ENCODE measurements around the gene SLC39A11.
"Not testable (repeated sequence)": the region's sequence is repeated elsewhere in the genome, so short reads cannot be mapped to it uniquely, and the experiment has no call there.

Gene SLC39A11

DNA sequence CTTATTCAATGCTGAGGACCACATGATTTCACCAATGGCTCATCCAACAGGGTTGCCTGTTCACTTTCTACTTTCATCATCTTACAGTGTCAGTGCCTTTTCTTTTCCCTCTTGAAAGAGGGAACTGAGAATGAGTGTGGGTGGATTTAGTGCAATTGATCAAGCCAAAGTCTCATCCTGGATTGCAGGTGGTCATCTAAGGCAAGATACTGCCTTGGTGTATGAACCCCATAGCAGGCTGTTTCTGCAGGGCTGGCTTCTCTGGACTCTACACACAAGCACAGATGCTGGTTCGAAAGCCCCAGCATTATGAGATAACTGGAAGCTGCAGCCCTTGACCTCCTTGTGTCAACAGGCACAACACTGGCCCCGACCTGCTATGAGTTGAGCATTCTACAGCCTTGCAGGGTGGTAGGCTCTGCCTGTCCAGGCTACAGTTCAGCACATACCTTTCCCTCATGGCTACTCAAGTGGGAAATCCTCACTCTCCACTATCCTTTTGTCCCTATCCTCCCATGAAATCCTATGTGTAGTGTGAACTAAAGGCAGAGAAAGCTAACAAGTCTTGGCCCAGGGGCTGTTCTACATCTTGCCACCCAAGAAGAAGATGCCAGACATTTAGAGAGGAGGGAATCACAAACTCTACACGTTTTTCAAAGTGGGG lies 358.7 kb downstream of the SLC39A11 start:
- no peak for DNase-seq (ENCODE audit: extremely low read depth in 1 of 2, low read depth in 1 of 2)

DNA sequence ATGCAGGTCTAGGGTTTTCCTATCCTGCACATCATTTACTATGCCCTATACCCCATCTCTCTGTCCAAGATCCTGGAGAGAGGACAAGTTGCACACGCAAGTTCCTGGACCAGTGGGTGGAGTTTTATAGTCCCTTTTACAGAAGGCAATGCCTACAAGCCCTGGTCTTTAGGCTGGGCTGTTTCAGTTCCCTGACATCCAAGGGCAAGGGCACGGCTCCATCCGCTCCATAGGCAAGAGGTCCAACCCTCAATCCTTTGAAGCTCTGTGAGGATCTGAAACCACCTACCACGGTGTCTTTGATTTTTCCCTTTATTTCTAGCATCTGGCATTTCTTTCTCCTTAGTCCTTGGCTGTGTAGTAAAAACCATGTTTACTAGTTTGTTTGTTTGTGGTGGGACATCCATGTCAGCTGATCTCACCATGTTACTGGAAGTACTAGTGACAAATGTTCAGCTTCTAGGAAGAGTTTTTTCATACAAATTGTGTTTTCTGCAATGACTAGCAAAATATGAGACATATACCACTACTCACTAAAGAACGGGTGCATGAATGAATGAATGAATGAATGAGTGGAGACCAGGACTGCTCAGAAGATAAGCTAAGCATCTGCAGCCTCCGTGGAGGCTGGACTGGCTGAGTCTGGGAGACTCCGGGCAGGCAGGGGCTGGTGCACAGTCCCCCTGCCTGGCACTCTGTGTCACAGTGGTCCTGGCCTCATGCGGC lies 359.4 kb downstream of the SLC39A11 start:
- DNase-seq (ENCODE audit: extremely low read depth in 1 of 2, low read depth in 1 of 2): no peak

DNA sequence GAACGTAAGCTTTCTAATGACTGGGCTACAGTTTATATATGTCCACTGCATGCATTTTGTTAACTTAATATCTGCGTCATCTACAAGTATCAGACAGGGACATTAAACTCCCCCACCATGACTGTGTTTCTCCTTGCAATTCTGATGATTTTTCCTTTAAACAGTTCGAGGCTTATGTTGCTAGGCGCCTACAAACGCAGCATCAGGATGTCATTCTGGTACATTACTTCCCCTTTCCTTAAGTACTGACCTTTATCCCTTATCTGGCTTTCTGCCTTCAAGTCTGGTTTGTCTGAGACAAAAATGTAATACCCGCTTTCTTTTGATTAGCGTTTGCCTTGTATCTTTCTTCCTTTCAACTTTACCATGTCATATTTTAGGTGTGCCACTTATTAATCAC lies 362.4 kb downstream of the SLC39A11 start:
- DNase-seq (ENCODE audit: extremely low read depth in 1 of 2, low read depth in 1 of 2): no peak

DNA sequence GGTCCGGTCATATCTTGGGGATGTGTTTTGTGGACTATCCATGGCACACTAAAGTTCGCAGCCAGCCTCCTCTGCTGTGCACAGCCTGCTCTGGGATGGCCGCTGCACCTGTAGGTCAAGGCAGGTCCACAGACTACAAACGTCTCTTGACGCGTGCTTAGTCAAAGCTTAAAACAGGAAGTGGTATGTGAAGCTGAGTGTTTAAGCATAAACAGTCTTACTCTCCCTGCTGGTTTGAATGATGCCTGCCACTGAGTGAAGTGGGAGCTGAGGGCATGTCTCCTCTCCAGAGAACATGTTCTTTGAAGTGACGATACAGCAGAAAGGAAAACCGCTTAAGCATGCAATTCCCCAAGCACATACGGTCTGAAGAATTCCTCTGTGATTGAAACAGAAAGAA lies 365.6 kb downstream of the SLC39A11 start:
- DNase-seq (ENCODE audit: extremely low read depth in 1 of 2, low read depth in 1 of 2): no peak

DNA sequence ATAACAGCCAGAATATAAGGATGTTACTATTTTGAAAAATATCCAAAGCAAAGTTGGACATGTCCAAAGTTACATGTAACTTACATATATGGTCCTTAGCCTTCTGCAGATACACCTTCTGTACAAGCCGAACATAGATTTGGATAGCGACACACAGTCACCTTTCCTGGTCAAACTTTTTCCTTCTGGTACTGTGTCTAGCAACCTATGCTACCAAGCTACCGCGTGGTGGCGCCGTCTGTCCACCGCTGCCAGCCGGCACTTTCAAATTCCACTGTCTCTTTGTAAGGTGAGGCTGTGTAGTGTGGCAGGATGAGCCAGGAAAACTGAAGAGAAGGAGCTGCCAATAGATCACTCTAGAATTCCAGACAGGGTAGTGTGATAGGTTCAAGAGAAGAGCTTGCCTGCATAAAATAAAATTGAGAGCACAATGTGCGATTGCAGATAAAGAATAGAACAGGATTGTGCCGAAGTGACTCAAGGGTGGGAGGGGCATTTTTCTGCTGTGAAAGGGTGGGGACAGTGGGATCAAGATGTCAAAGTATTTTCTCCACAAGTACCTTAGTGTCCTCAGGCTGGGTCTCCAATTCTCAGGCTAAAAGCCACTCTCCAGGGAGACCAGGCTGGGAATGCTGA lies 366.9 kb downstream of the SLC39A11 start:
- DNase-seq (ENCODE audit: extremely low read depth in 1 of 2, low read depth in 1 of 2): no peak

DNA sequence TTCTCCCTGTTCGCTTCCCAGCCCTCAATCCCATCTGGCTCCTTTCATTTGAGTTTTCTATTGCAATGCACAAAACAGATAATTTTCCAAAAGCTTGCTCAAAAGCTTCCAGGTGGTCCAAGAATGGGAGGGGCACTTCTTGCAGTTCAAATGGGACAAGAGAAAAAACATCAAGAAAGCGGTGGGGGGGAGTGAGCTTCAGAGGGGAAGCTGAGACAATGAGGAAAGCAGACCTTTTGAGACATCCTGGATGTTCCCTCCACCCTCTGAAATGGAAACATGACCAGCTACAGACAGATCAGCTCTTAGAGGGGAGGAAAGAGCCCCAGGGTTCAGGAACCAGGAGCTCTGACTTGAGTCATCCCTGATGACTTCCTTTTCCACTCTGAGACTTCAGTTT lies 368.2 kb downstream of the SLC39A11 start:
- DNase-seq (ENCODE audit: extremely low read depth in 1 of 2, low read depth in 1 of 2): no peak

DNA sequence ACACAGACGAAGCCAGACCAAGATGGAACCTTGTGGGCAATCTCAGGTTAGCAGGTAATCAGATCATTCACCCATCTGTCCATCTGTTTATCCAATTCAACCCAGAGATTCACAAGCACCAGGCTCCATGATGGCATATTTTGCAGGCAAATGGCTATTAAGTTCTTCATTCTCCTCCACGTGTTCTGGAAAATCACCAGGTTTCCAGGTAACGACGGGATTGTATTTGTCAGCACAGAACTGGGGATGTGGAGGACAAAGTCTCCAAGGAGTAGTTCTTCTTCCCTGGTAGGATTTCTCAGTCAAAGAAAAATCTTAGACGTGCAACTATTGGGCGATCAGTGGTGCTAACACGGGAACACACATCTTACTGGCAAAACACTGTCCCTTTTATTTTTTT lies 368.8 kb downstream of the SLC39A11 start:
- no peak for DNase-seq (ENCODE audit: extremely low read depth in 1 of 2, low read depth in 1 of 2)

DNA sequence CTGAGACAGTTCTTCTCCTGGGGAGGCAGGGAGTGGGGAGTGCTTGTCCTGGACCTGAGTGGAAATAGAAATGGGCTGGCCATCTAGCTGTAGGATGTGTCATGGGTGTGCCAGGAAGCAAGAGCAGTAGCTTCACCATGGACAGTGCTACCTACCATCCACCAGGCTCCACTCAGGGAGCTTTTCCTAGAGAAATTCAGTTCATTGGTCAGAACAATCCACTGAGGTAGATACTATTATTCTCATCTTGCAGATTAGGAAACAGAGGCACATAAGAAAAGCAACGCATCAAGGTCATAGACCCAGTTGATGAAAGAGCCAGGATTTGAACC lies 372.0 kb downstream of the SLC39A11 start:
- no peak for DNase-seq (ENCODE audit: extremely low read depth in 1 of 2, low read depth in 1 of 2)

DNA sequence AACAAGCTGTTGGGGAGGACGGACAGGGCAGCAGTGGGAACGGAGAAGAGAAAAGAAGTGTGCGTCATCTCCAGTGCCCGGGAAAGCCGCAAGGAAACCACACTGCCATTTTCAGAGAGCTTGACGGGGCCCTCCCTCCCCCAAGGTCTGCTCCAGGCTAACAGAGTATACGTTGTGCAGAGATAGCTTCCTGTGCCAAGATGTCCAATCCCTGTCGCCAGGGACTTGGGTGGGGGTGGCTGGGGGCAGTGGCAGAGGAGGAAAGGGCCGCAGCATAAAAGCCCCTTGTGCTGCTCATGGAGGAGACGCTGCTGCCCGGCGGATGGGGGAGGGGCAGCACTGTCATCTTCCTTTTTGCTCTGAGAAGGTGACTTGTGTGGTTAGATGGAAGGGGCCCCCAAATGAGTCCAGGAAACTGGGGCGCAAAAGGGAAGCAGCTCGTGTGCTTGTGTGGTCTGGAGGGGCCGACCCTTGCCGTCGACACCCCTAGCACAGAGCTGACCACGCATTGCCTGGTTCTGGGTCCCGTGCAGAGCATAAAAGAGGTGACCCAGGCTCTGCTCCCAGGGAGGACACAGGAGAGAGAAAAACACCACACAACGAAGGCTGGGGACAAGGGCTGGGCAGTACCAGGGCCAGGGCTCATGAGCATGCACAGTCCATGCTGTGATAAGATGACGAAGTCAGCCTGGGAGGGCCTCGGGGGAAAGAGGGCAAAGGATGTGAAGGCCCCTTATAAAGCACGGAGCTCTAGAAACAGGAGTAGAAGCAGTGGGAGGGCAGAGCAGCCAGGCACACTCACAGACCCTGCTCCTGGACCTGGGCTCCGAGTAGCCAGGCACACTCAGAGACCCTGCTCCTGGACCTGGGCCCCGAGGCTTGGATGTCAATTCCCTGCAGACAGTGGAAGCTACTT lies 372.7 kb downstream of the SLC39A11 start:
- DNase-seq (ENCODE audit: extremely low read depth in 1 of 2, low read depth in 1 of 2): peak; percentile 39 to 59

DNA sequence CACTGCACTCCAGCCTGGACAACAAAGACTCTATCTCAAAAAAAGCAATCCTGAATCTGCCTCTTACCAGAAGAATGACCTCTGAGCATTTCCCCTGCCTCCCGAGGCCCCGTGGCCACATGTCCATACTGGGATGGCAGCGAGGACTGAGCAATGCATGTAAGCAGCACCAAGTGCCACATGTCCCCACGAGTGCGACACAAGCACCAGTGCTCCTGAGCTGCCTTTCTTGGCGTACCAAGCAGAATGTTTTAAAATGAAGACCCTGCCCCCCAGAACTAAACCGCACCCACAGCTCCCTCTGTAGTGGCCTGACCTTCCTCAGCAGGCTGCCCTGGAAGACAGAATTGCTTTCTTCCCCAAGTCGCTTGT lies 373.3 kb downstream of the SLC39A11 start:
- no peak for DNase-seq (ENCODE audit: extremely low read depth in 1 of 2, low read depth in 1 of 2)

DNA sequence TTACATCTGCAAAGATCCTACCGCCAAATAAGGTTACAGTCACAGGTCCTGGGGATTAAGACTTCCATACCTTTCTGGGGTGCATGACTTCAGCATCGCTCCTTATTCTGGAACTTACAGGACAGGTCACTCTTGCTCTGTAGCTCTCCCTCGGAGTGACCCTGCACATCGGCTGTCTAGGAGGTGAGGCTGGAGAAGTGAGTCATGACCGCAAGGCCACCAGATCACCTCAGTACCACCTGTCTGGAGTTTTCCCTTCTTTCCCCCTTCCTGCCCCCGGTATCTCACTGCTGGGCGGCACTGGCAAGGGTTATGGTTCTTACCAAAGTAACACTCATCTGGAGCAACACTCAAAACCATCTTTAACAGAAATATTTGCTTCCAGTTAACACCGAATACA lies 374.8 kb downstream of the SLC39A11 start:
- DNase-seq (ENCODE audit: extremely low read depth in 1 of 2, low read depth in 1 of 2): no peak

DNA sequence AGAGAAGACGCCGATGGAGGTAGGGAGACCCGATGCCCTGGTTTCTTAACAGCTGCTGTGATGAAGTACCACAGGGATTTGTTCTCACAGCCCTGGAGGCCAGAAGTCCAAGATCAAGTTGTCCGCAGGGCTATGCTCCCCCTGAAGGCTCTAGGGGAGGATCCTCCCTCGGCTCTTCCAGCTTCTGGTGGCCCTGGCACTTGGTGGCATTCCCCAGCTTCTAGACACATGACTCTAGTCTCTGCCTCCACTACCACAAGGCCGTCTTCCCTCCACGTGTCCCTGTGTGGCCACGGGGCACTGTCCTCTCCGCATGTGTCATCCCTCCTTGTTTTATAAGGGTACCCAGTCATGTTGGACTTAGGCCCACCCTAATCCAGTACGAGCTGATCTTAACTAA lies 375.2 kb downstream of the SLC39A11 start:
- DNase-seq (ENCODE audit: extremely low read depth in 1 of 2, low read depth in 1 of 2): no peak

DNA sequence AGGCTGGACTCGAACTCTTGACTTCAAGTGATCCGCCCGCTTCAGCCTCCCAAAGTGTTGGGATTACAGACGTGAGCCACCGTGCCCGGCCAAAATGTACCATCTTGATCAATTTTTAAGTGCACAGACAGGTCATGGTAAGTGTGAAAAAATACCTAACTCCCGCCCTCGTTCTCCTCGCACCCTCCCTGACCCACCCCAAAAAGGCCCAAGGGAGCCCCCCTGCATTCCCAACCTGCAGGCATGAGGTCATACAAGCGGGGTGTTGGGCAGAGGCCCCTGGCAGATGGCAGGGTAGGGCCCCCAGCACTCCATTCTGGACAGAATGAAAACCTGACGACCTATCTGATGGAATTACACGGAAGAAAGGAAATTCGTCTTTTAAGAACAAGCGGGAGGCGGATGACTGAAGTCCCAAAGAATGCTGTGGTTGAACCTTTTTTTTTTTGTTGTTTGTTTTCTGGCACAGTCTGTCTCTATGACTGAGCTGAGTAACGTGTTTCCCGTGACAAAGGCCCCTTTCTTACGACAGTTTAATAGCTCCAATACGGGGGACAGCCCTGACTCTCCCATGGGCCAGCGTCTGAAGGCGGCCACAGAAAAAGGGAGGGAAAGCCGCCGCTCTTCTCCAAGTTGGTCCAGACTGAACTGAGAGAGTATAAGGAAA lies 376.4 kb downstream of the SLC39A11 start:
- DNase-seq (ENCODE audit: extremely low read depth in 1 of 2, low read depth in 1 of 2): no peak

DNA sequence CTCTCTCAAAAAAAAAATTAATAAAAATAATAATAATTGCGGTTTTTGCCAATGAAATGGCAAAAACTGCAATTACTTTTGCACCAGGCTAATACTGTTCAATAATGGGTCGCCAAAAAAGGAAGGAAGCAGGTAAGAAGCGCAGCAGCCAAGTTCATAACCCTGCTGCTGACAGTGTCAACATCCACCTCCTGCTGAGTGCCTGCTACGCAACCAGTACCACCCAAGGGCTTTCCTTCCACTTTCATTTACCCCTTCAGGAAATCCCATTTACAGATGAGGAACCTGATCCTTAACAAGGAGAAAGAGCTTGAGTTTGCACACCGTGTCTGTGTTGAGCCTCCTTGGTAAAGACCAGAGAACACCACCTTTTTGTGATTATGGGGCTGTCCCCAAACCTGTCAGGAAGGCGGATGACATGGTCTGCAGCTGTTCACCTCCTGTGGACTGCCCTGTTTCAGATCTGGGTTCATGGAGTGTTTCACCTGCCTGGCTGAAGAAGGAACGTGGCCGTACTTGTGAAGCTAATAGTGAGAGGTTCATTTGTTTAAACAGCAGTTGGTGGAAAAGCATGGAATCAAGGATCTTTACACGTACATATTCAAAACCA lies 378.0 kb downstream of the SLC39A11 start:
- no peak for DNase-seq (ENCODE audit: extremely low read depth in 1 of 2, low read depth in 1 of 2)

DNA sequence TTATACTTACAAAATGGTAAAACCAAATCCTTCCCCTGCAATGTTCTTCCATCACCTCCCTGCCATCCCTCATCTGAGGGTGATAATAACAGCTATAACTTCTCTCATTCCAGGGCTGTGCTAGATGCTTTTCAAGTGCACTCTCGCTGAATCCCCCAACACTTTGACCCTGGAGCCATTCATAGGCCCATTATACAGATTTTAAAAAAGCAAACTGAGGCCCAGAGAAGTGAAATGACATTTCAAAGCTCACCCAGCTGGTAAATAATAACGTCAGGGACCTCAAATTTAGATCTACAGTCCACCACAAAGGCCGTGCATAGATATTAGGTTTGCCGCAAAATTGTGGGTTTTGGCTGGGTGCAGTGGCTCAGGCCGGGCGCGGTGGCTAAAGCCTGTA lies 378.8 kb downstream of the SLC39A11 start:
- DNase-seq (ENCODE audit: extremely low read depth in 1 of 2, low read depth in 1 of 2): no peak

DNA sequence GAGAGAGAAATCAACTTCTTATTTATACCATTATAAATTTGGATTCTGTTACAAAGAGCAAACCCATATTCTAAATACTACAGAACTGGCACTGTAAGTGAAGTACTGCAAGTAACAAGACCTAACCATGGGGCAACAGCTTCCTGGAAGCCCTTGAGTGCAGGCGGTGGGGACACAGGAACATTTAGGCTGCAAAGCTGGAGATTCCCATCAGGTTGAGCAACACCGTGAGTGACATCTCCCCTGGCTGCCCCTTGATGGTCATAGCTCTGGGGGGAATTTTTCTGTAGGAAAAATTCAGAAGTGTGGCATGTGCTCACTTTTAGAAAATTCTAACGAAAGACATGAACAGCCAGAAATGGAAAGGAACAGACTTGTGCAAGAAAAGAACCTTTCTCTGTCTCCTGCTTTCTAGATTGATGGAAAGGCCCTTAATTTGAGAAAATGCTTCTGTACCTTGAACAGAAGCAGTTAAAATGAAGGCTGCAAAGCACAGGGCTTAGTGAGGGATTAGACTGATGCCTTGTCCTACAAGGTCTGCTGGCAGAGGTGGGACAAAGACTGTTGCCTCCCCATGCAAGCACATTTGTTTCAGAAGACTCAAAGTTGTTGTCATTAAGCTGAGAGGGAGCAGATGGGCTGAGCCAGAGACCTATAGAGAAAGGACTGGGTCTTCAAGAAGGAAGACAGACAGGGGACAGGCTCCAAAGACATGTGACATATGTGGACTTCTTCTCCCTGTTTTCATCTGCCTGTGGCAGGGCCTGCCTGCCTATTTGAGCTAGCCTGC lies 380.8 kb downstream of the SLC39A11 start:
- DNase-seq (ENCODE audit: extremely low read depth in 1 of 2, low read depth in 1 of 2): no peak

DNA sequence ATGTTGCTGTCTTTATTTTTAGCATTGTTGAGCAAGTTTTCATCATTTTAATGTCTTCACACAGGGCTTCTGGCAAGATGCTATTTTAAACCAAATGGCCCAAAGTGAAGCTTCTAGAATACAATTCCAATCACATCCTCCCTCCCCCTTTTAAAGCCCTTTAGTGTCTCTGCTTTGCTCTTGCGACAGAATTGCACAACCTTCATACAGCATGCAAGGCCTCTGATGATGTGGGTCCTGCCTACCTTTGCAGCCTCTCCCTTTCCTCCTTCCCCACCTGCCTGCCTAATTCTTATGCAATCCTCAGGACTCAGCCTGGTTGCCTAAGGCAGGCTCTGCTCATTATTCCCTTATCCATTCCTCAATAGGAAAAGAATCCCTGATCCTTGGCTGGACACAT lies 381.7 kb downstream of the SLC39A11 start:
- no peak for DNase-seq (ENCODE audit: extremely low read depth in 1 of 2, low read depth in 1 of 2)

DNA sequence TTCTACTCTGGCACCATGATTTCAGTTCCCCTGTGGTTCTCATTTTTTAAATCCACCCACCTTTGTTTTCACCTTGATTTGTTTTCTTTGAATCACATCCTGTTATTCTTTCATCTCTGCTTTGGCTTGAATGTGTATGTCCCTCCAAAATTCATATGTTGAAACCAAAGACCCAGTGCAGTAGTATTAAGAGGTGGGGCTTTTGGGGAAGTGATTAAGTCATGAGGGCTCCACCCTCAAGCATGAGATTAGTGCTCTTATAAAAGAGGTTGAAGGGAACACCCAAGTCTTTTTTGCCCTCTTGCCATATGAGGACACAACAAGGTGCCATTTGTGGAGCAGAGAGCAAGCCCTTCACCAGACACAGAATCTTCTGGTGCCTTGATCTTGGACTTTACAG lies 382.3 kb downstream of the SLC39A11 start:
- no peak for DNase-seq (ENCODE audit: extremely low read depth in 1 of 2, low read depth in 1 of 2)

DNA sequence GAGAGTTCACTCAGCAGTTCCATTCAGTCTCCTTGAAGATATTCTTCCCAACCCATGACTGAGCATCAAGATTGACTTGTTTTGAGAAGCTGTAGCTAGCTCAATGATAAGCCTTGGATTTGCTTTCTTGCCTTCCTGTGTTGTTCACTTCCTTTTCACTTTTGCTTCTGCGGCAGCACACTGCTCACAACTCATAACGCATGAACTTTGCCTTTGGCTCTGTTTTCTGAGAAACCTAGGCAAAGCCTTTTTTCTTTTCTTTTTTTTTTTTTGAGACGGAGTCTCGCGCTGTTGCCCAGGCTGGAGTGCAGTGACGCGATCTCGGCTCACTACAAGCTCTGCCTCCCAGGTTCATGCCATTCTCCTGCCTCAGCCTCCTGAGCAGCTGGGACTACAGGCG lies 383.8 kb downstream of the SLC39A11 start:
- DNase-seq (ENCODE audit: extremely low read depth in 1 of 2, low read depth in 1 of 2): not testable (repeated sequence)

DNA sequence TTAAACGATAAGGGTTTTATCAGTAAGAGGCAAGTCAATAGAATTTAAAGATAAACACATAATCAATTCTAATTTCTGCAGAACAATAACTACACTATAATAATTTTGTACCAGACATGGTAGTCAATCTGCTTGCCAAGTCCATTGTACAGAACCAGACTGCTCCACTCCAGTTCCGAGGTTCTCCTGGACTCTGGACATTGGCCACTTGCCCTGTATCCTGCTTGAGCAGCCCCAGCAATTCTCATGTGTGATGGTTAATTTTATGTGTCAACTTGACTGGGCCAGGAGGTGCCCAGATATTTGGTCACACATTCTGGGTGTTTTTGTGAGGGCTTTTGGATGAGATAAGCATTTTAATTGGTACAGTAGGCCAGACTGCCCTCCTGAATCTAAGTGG lies 384.6 kb downstream of the SLC39A11 start:
- DNase-seq (ENCODE audit: extremely low read depth in 1 of 2, low read depth in 1 of 2): no peak

Measured in stimulated activated CD8-positive, alpha-beta memory T cell treated with anti-CD3 and anti-CD28 coated beads, Interleukin-7, amount 100 ng/mL, for 48 hours (primary cell).